GM19468 (cell line): ENCODE measurements around the gene C15orf61.

Source experiments
- ATAC-seq: cut with Tn5 transposase; IDR thresholded peaks from one replicate; pipeline ENCODE4 v1.9.1; 2021; ENCODE audit warnings: mild to moderate bottlenecking, moderate library complexity, moderate number of reproducible peaks; ENCODE audit not compliant: unreplicated experiment; ENCODE audit errors: extremely low read depth

C15orf61 gene

DNA sequence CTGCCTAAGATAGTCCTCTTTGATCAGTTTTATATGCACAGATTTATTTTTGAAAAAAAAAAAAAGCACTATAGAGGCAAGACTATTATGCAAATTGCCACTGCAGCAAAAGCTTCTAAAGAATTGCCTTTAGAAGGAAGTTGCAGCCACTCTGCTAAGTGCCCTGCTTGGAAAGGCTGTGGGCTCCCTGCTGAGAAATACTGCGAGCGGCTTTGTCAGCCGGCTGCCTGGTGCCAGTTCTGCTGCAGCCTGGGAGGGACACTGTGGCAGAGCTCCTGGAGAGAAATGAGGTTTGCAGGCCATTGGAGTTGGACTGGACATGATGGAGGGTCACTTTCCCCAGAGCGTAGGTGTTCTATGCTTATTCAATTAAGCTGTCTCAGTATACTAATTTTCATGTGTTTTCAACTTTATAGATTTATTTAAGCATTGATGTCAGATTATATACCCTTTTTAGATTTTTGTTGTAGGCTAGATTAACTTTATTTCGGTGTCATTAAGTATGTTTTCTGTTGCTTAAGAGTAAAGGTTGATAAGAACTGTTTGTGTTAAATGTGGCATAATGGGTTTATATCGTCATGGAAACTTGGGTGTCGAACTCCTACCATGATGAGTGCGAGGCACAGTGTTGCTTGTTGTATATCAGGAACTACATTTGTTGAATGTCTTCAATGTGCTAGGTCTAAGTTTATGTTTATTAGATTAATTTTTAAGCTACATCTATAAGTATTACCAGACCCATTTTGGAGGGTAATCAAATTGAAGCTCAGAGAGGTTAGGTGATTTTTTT lies 28.1 kb downstream of the C15orf61 start:
- no peak for ATAC-seq

DNA sequence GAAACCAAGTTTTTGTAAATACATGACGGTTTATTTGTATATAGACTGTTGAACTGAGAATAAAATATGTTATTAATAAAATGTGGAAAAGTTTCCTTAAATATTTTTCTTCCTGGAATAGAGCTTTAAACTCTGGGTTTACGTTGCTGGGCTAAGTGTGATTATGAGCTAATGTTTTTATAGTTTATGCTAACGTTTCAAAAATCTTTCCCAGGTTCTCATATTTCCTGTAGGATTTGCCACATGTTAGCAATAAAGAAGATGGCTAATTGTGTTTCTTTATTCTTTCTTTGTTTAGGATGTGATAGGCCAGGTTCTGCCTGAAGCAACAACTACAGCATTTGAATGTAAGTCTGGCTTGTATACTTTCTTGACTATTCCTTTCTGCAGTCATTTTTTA lies 28.8 kb downstream of the C15orf61 start:
- ATAC-seq: no peak

DNA sequence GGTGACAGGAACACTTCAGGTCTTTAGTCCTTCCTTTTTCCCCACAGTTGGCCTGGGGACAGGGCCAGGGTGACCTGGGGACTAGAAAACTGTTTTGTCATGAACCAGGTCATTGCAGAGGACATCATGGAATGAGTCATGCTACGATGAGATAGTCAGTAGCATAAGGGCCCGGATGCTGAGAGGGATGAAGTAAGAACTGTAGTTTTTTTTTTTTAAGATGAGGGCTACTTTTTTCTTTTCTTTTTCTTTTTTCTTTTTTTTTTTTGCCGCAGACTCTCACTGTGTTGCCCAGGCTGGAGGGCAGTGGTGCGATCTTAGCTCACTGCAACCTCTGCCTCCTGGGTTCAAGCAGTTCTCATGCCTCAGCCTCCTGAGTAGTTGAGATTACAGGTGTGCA lies 29.6 kb downstream of the C15orf61 start:
- ATAC-seq: no peak

DNA sequence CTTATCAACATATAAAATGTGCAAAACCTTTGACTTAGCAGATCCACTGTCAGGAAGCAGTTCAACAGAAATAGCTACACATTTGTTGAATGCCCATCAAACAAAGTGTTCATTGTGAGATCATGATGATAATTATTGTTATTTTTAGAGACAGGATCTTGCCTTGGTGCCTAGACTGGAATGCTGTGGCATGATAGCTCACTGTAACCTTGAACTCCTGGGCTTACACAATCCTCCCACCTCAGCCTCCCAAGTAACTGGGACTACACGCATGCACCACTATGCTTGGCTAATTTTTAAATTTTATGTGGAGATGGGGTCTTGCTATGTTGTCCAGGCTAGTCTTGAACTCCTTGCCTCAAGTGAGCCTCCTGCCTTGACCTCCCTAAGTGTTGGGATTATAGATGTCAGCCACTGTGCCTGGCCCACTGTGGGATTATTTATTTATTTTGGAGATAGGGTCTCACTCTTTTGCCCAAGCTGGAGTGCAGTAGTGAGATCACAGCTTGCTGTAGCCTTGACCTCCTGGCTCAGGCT lies 30.3 kb downstream of the C15orf61 start:
- ATAC-seq: no peak

DNA sequence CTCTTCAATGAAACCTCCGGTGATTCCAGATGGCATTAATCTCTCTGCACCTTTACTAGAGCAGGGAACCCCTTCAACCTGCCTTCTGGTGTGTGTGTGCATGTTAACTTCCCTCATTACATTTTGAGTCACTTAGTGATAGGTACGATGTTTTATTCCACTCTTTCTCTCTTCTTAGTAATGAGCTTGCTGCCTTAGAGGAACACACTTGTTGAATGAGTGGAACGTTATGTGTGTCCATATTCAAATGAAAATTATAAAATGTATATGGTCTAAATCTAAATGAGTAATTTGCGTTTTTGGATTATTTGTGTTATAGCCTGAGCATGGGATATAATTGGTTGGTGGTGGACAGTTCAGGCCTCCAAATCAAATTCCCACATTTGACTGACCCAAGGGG lies 33.6 kb downstream of the C15orf61 start:
- no peak for ATAC-seq

DNA sequence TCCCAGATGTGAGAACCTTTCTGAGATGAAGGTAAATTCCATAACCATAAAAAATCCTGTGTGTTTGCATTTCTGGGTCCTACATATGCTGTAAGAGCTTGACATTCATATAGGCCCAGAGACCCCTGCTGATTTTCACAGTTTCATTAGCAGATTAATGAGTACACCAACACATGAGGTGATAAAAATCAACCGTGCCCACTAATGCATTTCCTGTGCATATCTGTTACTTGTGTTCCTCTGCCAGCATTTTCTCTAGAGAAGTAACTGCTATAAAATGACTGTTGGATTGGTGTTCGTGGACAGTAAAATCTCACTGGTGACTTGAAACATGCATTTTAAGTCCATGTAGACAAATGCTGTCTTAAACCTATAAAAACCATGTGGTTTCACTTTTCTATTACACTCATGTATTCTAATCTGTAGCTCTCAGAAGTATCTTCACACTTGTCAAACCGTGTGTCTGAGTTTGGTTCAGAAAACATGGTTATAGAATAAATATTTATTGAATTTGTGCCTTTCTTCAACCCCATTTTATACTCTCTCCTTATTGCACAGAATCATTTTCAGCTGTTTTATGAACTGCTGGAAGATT lies 36.1 kb downstream of the C15orf61 start:
- no peak for ATAC-seq

DNA sequence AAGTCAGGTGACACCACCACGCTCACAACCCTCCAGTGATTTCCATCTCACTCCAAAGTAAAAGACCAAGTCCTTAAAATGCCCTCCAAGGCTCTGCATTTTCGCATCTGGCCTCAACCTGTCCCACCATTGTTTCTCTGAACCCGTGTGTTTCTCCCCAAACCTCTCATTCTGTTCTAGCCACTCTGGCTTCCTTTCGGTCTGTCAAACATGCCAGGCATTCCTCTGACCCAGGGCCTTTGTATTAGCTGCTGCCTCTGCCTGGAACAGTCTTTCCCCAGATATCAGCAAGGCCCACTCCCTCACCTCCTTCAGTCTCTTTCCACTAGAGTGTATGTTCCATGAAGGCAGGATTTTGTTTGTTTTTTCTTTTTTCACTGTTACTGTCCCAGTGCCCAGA lies 37.6 kb downstream of the C15orf61 start:
- no peak for ATAC-seq

DNA sequence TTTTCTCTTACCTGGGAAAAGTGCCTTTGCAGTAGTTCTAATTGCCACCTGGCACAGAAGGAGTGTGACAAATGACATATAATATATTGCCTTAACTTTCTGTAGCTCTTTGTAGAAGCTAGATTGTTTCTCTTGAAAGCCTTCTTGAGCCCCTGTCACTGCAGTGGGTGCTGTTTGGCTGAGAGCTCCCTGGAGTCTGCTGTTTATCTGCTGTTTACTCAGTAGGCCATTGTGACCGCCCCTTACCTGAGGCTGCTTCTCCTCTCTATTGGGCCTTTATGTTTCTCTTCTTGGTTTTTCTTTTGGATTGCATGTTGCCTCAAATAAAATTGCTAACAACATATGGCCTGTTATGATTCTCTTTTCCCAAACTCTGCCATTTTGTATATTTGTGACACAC lies 38.2 kb downstream of the C15orf61 start:
- no peak for ATAC-seq

DNA sequence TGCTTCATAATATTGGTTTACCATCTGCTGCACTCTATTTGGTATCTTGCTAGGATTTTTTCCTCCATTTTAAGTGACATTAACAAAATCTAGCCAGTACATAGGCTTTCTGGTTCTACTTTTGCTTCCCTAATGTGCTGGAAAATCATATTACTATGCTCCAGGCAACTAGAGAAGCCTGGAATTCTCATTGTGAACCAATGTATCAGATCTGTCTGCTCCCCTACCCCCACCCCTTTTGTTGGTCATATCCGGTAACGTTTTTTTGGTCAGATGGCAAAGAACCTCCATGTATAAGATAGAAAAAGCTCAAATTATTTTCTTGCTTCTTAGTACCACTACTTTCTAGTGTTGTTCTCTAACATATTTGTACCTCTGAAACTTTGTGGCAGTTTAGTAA lies 38.6 kb downstream of the C15orf61 start:
- ATAC-seq: no peak

DNA sequence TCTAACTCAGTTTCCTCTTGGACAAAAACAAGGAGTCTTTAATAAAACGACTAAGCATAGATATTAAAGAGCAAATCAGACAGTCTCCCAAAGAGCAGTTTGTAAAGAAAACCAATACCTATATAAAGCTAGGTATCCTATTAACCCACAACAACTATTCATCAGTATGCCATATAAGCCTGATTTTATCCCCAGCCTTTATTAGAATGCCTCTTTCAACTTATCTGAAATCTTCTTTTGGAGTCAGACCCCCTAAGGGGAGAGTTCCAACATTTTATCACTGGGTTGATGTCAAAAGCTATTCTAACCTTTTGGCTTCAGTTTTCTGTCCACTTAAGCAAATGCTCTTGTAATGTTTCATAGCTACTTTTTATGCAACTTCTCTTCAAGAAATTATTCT lies 39.4 kb downstream of the C15orf61 start:
- ATAC-seq: no peak

DNA sequence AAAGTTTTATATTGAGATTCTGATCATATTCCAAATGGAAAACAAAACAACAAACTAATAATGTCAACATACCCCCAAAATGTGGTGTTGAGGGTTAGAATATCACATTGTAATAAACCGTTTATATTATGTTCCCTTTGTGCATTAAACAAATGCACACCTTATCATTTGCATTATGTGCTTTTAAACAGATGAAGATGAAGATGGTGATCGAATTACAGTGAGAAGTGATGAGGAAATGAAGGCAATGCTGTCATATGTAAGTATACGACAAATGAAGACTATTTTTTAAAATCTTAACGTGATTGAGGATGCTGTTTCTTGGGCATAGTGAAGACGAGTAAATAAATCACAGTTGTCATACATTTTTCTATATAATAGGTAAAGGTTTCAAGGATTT lies 42.2 kb downstream of the C15orf61 start:
- no peak for ATAC-seq

DNA sequence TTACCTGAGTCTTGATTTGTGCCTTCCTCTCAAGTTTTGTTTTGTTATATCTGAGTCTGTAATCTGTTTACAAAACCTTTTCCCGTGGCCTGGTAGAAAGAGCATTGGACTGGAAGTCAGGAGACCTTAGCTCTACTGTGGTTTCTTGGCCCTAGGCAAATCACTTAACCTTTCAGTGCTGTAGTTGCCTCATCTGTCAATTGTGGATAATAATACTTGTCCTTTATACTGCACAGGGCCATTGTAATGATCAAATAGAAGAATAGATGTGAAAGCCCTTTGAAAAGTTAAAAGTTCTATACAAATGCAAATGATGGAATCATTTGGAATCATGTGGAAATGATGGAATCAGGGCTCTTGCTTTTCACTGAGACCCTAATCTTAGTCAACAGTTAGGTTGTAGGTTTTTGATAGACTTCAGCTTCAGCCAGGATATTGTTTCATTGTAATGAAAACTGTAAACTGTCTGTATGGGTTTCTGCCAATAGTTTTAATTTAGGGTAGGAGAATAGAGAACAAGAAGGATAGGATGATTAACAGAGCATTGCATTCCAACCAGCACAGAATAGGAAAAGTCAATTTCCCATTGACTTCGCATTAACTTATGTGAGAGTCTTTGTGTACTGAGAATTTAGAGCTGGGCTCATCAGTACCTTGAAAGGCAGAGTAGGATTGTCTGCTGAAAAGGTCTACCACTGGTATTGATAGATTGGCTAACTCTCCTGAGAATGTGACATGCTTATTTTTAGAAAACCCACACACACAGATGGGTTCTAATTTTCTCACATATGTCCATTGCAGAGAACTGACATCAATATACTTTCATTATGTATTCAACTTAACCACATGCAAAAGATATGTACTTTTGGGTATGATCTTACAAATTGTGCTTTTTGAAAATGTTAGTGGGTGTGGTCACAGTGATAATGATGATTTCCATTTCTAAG lies 43.4 kb downstream of the C15orf61 start:
- peak; percentile 89 for ATAC-seq

DNA sequence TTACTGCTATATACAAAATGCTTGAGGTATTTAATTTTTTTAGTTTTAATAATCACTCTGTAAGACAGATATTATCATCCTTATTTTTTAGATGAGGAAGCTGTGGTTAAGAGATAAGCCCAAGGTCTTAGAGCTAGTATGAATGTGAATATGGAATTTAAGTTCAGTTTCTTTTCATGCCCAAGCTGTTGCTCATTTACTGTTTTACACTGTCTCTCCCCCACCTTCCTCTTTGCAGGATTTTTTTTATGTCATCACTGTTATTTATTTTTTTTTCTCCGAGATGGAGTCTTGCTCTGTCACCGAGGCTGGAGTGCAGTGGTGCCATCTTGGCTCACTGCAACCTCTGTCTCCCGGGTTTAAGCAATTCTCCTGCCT lies 44.0 kb downstream of the C15orf61 start:
- peak; percentile 14 for ATAC-seq

DNA sequence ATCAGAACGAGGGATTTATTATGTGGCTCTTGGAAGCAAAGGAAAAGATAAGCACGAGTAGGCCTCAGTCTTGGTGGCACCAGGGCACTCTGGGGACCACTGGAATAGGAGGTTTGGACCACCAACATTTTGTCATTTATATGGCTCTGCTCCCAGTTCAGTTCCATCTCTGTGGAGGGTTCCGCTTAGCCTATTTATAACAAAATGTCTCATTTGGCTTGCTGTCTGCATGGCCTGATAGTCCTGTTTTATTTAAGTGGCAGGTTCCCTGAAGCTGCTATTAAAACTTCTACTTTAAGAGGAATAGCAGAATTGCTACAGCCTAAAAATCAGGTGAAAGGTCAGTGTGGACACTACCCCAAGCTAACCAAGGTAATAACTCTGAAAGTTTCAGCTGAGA lies 48.7 kb downstream of the C15orf61 start:
- ATAC-seq: no peak

DNA sequence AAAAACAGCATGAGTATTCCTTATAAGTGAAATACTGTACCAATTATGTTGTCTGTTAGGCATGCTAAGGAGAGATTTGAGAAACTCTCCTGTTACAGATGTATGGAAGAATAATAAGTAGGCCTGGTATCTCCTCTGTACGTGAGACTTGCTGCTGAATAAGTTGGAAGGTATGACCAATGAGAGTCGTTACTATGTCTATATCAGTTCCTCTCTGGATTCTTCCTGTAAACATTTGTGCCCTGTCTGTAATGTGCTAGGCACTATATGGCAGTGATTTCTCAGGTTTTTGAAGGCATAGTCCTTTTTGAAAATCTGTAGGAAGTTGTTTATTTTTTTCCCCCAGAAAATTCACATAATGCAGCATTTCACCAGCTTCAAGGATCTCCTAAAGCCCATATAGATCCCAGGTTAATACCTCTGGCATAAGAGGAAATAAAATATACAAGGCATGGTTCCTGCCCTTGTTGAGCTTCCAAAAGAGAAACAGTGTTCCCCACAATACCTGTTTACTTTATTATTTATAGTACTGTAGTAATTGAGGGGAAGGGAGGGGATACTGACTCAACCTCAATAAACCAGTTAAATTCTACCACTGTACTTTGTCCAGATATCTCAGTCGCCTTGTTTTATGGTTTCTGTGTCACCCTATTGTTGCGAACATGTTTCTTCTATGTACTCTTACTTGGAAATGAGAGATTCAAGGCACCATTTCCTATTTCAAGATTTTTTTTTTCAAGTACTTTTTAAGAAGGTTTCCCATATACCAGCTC lies 50.1 kb downstream of the C15orf61 start:
- ATAC-seq: no peak

DNA sequence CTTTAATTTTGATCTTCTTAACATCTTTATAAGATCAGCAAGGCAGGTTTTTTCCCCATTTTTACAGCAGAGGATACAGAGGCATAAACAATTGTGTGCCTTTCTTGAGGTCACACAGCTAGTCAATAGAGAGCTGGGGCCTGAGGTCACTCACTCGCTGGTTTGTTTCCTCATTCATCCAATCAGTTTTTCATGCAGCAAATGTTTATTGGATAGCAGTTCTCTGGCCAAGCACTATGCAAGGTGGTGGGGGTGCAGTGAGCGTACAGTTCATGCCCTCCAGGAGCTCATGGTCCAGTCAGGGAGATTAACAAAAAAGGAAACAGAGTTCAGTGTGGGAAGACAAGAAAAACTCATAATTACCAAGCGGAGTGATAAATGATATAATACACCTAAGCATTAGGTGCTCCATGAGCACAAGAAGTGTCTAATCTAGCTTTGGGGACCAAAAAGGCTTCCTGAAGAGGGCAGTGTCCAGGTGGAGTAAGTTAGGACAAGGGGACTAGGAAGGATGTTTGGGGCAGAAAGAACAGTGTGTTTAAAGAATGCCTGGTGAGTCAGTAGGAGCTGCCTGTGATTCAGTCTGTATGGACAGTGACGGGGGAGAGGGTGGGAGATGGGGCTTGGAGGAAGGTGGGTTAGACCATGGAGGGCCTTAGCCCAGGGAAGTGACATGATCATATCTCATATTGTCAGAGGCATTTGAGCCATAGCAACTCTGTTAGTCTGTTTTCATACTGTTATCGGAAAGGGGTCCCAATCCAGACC lies 50.9 kb downstream of the C15orf61 start:
- ATAC-seq: no peak

DNA sequence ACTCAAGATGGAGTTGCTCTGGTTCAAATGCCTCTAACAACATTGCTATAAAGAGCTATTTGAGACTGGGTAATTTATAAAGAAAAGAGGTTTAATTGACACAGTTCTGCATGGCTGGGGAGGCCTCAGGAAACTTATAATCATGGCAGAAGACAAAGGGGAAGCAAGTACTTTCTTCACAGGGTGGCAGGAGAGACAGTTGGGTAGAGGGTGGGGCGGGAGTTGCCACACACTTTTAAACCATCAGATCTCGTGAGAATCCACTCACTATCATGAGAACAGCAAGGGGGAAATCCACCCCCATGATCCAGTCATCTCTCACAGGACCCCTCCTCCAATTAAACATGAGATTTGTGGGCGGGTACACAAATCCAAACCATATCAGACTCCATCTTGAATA lies 52.3 kb downstream of the C15orf61 start:
- no peak for ATAC-seq

DNA sequence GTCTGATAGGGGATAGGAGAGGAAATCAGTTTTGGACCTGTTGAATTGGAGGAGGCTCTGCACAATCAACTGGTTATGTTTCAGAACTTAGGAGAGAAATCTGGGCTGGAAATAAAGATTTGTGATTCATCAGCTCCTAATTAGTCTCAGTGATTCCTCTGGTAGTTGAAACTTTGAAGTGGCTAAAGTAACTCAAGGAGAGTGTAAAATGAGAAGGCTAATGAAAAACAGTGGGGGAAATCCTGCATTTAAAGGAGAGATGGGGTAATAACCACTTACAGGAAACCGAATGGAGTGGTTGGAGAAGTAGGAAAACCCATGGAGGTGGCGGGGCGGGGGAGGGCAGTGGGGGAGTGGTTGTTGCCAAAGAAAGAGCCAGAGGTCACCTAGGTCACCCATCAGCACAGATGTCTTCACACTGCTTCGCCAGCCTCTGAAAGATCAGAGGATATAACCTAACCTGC lies 54.1 kb downstream of the C15orf61 start:
- no peak for ATAC-seq

DNA sequence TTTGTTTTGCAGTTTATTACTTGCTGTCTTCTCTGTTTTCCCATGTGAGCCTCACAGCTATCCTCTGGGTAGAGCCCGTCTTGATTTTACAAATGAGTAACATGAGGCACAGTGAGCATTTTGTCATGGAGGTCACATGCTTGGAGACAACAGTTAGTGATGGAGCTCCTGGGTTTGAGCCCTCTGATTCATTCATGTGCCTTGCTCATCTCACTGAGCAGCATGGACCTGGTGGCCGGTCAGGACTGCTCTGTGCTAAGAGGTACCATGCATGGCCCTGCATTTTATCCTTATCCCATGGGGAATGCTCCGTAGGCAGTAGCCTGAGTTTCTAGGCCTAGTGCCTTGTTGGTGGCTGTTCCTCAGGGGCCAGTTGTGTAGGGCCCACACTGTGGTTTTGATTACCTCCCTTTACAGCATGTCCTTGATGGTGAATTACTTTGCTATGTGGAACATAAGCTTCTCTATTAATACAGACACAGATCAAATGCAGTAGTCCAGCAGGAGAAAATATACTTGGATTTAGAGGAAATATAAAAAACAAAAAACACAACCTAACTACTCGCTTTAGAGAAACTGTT lies 57.2 kb downstream of the C15orf61 start:
- ATAC-seq: no peak
